Measurements from ENCODE around the gene MEIKIN. TPM values are rescaled to one million over a fixed set of nuclear protein-coding genes. Genes with fewer than 3 reads are reported as not detected.

MEIKIN gene
- total and polyA plus RNA-seq, 2 of the 8 experiments (the other 6 are each of a cell fraction or from before 2014, with no cell fraction given): not detected

DNA sequence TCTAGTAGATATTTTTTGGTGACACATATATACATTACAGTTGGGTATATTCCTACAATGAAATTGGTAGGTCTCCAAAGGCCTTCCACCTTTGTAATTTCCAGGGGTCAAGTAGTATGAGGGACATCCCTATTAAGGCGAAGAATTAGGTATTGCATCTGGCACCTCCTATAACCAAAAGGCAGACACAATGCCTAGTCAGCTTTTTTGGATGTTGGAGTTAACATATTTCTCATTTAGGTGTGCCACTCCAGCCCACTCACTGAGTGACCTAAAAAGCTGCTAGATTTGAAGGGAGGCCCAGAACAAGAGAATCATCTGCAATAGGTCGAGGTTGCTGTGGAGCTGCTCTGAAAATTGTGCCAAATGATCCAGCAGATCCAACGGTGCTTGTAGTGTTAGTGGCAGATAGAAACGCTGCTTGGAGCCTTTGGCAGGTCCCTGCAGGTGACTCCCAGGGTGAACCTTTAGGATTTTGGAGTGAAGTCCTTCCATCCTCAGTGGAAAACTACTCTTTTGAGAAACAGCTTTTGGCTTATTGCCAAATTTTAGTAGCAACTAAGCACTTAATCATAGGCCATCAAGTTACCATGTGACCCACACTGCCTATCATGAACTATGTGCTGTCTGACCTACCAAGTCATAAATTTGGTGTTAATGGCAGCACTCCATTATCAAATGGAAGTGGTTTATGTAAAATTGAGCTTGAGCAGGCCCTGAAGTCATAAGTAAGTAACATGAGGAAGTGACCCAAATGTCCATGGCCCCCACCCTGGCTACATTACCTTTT is 132.9 kb downstream of the MEIKIN start:
- WGBS, 2 experiments (ENCODE audit: extremely low coverage in 1 of 2, insufficient coverage in 1 of 2, insufficient read length in 1 of 2, insufficient replicate concordance in 2 of 2, low coverage in 1 of 2, low lambda C conversion rate in 2 of 2, missing lambda C conversion rate in 1 of 2): 90% methylated on average over 4 of the region's 4 CpGs; no CpG with 5 or more reads in 1 of the 2 experiments
- H4K8ac ChIP-seq (ENCODE audit: extremely low read depth, insufficient read depth, low read length): no peak overlapping the region

More for the DNA sequence above, 132.9 kb downstream of the MEIKIN start:
- Histone ChIP-seq H2AK5ac (ENCODE audit: low read depth, low read length) (no peak overlapping the region), H3K23ac (ENCODE audit: insufficient read length) (no peak overlapping the region), H3K79me2 (ENCODE audit: control insufficient read depth in 1 of 2, insufficient read depth in 2 of 2, low read length in 2 of 2) (no peaks in the 10 kb centered on the region), H3K23me2 (ENCODE audit: low read depth, low read length) (no peaks in the 10 kb centered on the region), H4K5ac (ENCODE audit: insufficient read length, low read depth, low read length) (no peak overlapping the region), H2BK5ac (ENCODE audit: low read depth, low read length) (no peak overlapping the region), H2BK12ac (ENCODE audit: low read depth, low read length) (no peak overlapping the region), H2BK120ac (replicated peaks; ENCODE audit: low read depth, low read length) (no peak overlapping the region), H3K9ac (replicated peaks in 1 of 4; ENCODE audit: extremely low read depth in 1 of 4, low read depth in 3 of 4, low read length in 3 of 4) (no peak overlapping the region), H3K18ac (ENCODE audit: extremely low read depth, low read length) (no peak overlapping the region), H2BK15ac (ENCODE audit: low read length) (no peak overlapping the region), H3K4ac (replicated peaks; ENCODE audit: insufficient read length, low read depth, low read length) (no peak overlapping the region), H3K79me1 (ENCODE audit: low read depth, low read length) (no peaks in the 10 kb centered on the region), H2AFZ (ENCODE audit: low read length) (no peak overlapping the region), H2BK20ac (ENCODE audit: low read length) (no peak overlapping the region), H4K91ac (replicated peaks; ENCODE audit: insufficient read length, low read length) (no peak overlapping the region), H3K14ac (ENCODE audit: insufficient read length) (no peak overlapping the region), H4K20me1 (replicated peaks in 1 of 2; ENCODE audit: control insufficient read depth in 1 of 2, insufficient read depth in 2 of 2, low read length in 2 of 2) (no peaks in the 10 kb centered on the region), H3K4me1 (replicated peaks in 1 of 4; ENCODE audit: control insufficient read depth in 3 of 4, insufficient read depth in 4 of 4, low read length in 3 of 4) (0 out of 7 replicates have a peak, but pooled peaks cover 0 to 2% (median 0%) of the 10 kb centered on the region in 4 experiments), H3K27me3 (replicated peaks in 1 of 4; ENCODE audit: control insufficient read depth in 3 of 4, extremely low read depth in 1 of 4, insufficient read depth in 3 of 4, low read length in 3 of 4) (no peaks in the 10 kb centered on the region), H3K36me3 (ENCODE audit: control insufficient read depth in 2 of 4, insufficient read depth in 4 of 4, low read length in 3 of 4) (no peaks in the 10 kb centered on the region), H3K9me3 (ENCODE audit: insufficient read depth in 2 of 2, low read depth in 1 of 2, low read length in 1 of 2) (no peaks in the 10 kb centered on the region), H3K56ac (replicated peaks; ENCODE audit: insufficient read length, low read depth, low read length) (no peak overlapping the region), H3K27ac (ENCODE audit: low read depth, low read length) (no peak overlapping the region), H3K4me2 (ENCODE audit: insufficient read depth in 1 of 2, low read depth in 2 of 2, low read length in 2 of 2) (no peak overlapping the region), H3K4me3 (ENCODE audit: extremely low read depth in 1 of 4, insufficient read depth in 2 of 4, low read depth in 3 of 4, low read length in 4 of 4) (no peak overlapping the region)
- FAIRE-seq: no peak
- DNase-seq (ENCODE audit: low read depth in 1 of 2, low spot score in 2 of 2): no peak
- POLR2A ChIA-PET (ENCODE audit: partially characterized antibody): no interaction called here
- CTCF ChIA-PET (ENCODE audit: partially characterized antibody): interaction anchor here (1.0 to 6.7 kb wide), 5 partner anchors 9 to 574 kb away, joined by 3 to 157 read pairs (median 9); partner anchors contain the start of genes ACSL6 and IL3
- 0 out of 2 replicates have a peak, but pooled peaks have one; percentile 34 for TF ChIP-seq MAFK (IDR thresholded peaks at IDR 0.05; ENCODE audit: low read depth, low read length)
- TF ChIP-seq TAF7 (optimal IDR thresholded peaks at IDR 0.05; ENCODE audit: borderline replicate concordance, low read depth, low read length): no peak
